K562 (cell line): ENCODE results near the gene AQP4. TPM values are rescaled to one million over a fixed set of nuclear protein-coding genes. Genes with fewer than 3 reads are reported as not detected.

Source experiments
- ATAC-seq: fragments of 200-7000 bp; cut with Tn5 transposase; 3 replicates; pipeline ENCODE4 v1.9.1; 2020; ENCODE audit warnings: moderate library complexity
- BruUV-seq: library from RNA; stranded (reverse); fragments of 400-500 nt; replicated peaks from 2 replicates; lab custom pipeline; 2021; lab: Mats Ljungman, UMichigan
- CTCF ChIA-PET: fragments of 300-600 bp; formaldehyde crosslinking; extraction: SDS; loops from one replicate; lab custom pipeline; 2021; ENCODE audit warnings: low intra/inter-chr PET ratio; lab: Yijun Ruan, JAX
- POLR2A ChIA-PET: fragments of 300-600, 350-650 bp; sonication (Branson Sonifier 250); formaldehyde crosslinking; extraction: SDS; loops from one replicate; lab custom pipeline; 2021; ENCODE audit warnings: antibody characterized with exemption, inconsistent platforms; lab: Yijun Ruan, JAX
- DNase-seq, 4 experiments: peaks; one replicate each; pipeline versions ENCODE4 v3.0.0 to v3.0.0-alpha.2; 2011 to 2018; ENCODE audit warnings: low spot score in 3 of 4, mixed read lengths in 3 of 4; ENCODE audit errors: extremely low read depth in 1 of 4
- FAIRE-seq: peaks from 2 replicates; lab custom pipeline; 2011; peaks lifted over from hg19 to GRCh38; lab: Jason Lieb, UNC
- H2AFZ ChIP-seq: 2 replicates; pipeline ENCODE4 v1.6.0; 2011; ENCODE audit warnings: low read depth, low read length, control low read depth, inconsistent platforms
- H3K27ac ChIP-seq: fragments of 200-600 bp; 3 replicates; pipeline ENCODE4 v1.8.0; 2011; ENCODE audit warnings: low read depth, mild to moderate bottlenecking, control low read depth, inconsistent platforms, low read length, moderate library complexity, mixed read lengths; ENCODE audit errors: extremely low read depth
- H3K27me3 ChIP-seq, 2 experiments: fragments of 300-600 bp in 1 of 2; 2 replicates in 1 of 2; 3 replicates in 1 of 2; pipeline versions ENCODE4 v1.6.0 to v1.8.0; 2011; ENCODE audit warnings: inconsistent platforms in 2 of 2, low read length in 2 of 2, mild to moderate bottlenecking in 1 of 2, mixed read lengths in 1 of 2, moderate library complexity in 1 of 2; ENCODE audit not compliant: control insufficient read depth in 2 of 2, insufficient read depth in 2 of 2
- H3K36me3 ChIP-seq: fragments of 300-600 bp; 3 replicates; pipeline ENCODE4 v1.8.0; 2011; ENCODE audit warnings: mild to moderate bottlenecking, low read length, inconsistent platforms; ENCODE audit not compliant: control insufficient read depth, insufficient read depth
- H3K4me1 ChIP-seq, 2 experiments: fragments of 200-600 bp in 1 of 2; replicated peaks in 1 of 2; 2 replicates in 1 of 2; 3 replicates in 1 of 2; pipeline versions ENCODE4 v1.5.1 to v1.8.0; 2011; ENCODE audit warnings: inconsistent platforms in 2 of 2, low read length in 2 of 2, mild to moderate bottlenecking in 1 of 2, mixed read lengths in 1 of 2, moderate library complexity in 1 of 2; ENCODE audit not compliant: control insufficient read depth in 2 of 2, insufficient read depth in 2 of 2
- H3K4me2 ChIP-seq: 2 replicates; pipeline ENCODE4 v1.6.1; 2011; ENCODE audit warnings: low read length, control low read depth, inconsistent platforms, mixed read lengths; ENCODE audit not compliant: insufficient read depth
- H3K4me3 ChIP-seq: fragments of 200-600 bp; sonication (generic), shearing (Covaris generic); 2 replicates; pipeline ENCODE4 v1.5.1; 2016; ENCODE audit warnings: control low read depth, inconsistent platforms
- H3K79me2 ChIP-seq: fragments of 200-600 bp; 3 replicates; pipeline ENCODE4 v1.8.0; 2011; ENCODE audit warnings: low read length, inconsistent platforms; ENCODE audit not compliant: control insufficient read depth, insufficient read depth
- H3K9ac ChIP-seq, 2 experiments: 2 replicates each; pipeline versions ENCODE4 v1.6.0 to v1.6.1; 2011; ENCODE audit warnings: low read depth in 2 of 2, low read length in 2 of 2, control low read depth in 1 of 2, inconsistent platforms in 1 of 2, mild to moderate bottlenecking in 1 of 2, mixed read lengths in 1 of 2; ENCODE audit not compliant: insufficient read depth in 1 of 2
- H3K9me1 ChIP-seq: one replicate; pipeline ENCODE4 v1.6.0; 2011; ENCODE audit warnings: inconsistent platforms, mild to moderate bottlenecking, low read length, moderate library complexity; ENCODE audit not compliant: control insufficient read depth, insufficient read depth
- H3K9me3 ChIP-seq: replicated peaks from 2 replicates; pipeline ENCODE4 v1.5.1; 2011; ENCODE audit warnings: low read depth, low read length, inconsistent platforms; ENCODE audit not compliant: control insufficient read depth, insufficient read depth
- H4K20me1 ChIP-seq: replicated peaks from 2 replicates; pipeline ENCODE4 v1.6.1; 2011; ENCODE audit warnings: low read length, inconsistent platforms, mixed read lengths; ENCODE audit not compliant: control insufficient read depth, insufficient read depth
- CBFA2T2 ChIP-seq: fragments of 450-650 bp; conservative IDR thresholded peaks from 2 replicates; pipeline ENCODE4 v1.6.1; 2017; ENCODE audit warnings: mild to moderate bottlenecking
- CBX5 ChIP-seq: IDR thresholded peaks from 2 replicates; pipeline ENCODE4 v1.6.1; 2014; ENCODE audit warnings: low read depth, borderline replicate concordance
- HMGN3 ChIP-seq: IDR thresholded peaks from 2 replicates; pipeline ENCODE4 v1.6.1; 2011; ENCODE audit warnings: borderline replicate concordance, low read depth, mild to moderate bottlenecking, mixed read lengths, low read length; ENCODE audit not compliant: insufficient read length; ENCODE audit errors: extremely low read depth
- NR2C1 ChIP-seq, 2 experiments: fragments of 450-650 bp; IDR thresholded peaks; 2 replicates each; pipeline ENCODE4 v1.6.1; 2017; ENCODE audit warnings: mild to moderate bottlenecking in 2 of 2, antibody characterized with exemption in 1 of 2, inconsistent platforms in 1 of 2, missing compliant biosample characterization in 1 of 2, missing genetic modification characterization in 1 of 2
- PHF20 ChIP-seq: fragments of 450-650 bp; IDR thresholded peaks from 2 replicates; pipeline ENCODE4 v1.6.1; 2018; ENCODE audit not compliant: partially characterized antibody
- PPARD ChIP-seq: fragments of 250-450 bp; sonication (Bioruptor Pico); IDR thresholded peaks from 2 replicates; pipeline ENCODE4 v1.8.0; 2022; ENCODE audit warnings: inconsistent platforms, mild to moderate bottlenecking, moderate library complexity
- RBBP5 ChIP-seq: fragments of 200-600 bp; sonication (generic); IDR thresholded peaks from 2 replicates; pipeline ENCODE4 v1.6.1; 2012; ENCODE audit warnings: borderline replicate concordance, mild to moderate bottlenecking, low read length, control low read depth, inconsistent platforms; ENCODE audit not compliant: insufficient read depth, poor library complexity, severe bottlenecking
- ZFP1 ChIP-seq: fragments of 450-650 bp; formaldehyde crosslinking; IDR thresholded peaks from 2 replicates; pipeline ENCODE4 v1.4.0; 2020; ENCODE audit warnings: mild to moderate bottlenecking, mixed read lengths
- WGBS: fragments of 100-300 bp; shearing (Covaris generic); methylation state at CpG from one replicate; pipeline ENCODE4 v1.1.6; 2016; ENCODE audit warnings: low coverage, mixed read lengths; ENCODE audit not compliant: insufficient coverage; ENCODE audit errors: missing lambda C conversion rate; 5-methylcytosine and 5-hydroxymethylcytosine counted together
- in situ Hi-C: fragments of 300-500 bp; cut with MboI; formaldehyde crosslinking; loops from 4 replicates; pipeline ENCODE4 v1.15.0; 2018; ENCODE audit warnings: inconsistent platforms, mixed read lengths
- intact Hi-C: fragments of 100-400 bp; cut with micrococcal nuclease; formaldehyde crosslinking; loops from 2 replicates; pipeline ENCODE4 v1.14.2; 2022
- polyA plus RNA-seq, 8 experiments: library from polyadenylated mRNA; depleted of rRNA in 4 of 8; stranded (reverse) in 5 of 8; unstranded in 3 of 8; fragments of >200 nt; fragmentation: Nextera tagmentation in 2 of 8; fragmentation: Illumina TruSeq in 1 of 8; extraction: Ambion mirVana in 2 of 8; extraction: Trizol in 1 of 8; gene quantifications; 2 replicates each; pipeline versions ENCODE4 v1.2.1 to v1.2.3, GENCODE V29; 2011 to 2014; ENCODE audit warnings: inconsistent platforms in 1 of 8, missing spikeins in 1 of 8
- total RNA-seq, 7 experiments: library from RNA; depleted of rRNA in 6 of 7; stranded (reverse); fragments of >200 nt in 6 of 7; fragmentation: Illumina TruSeq in 2 of 7; extraction: Trizol in 2 of 7; gene quantifications; 2 replicates each; pipeline versions ENCODE4 v1.2.1 to v1.2.3, GENCODE V29; 2011 to 2021; ENCODE audit warnings: low replicate concordance in 1 of 7
- TF ChIP-seq, protein P1 (sequence below): fragments of 250-450 bp; sonication (Bioruptor Pico); IDR thresholded peaks from 2 replicates; pipeline ENCODE4 v1.5.0; 2021
- TF ChIP-seq, protein P2 (sequence below): fragments of 250-450 bp; sonication (Bioruptor Pico); IDR thresholded peaks from 2 replicates; pipeline ENCODE4 v1.5.1; 2021; ENCODE audit warnings: mild to moderate bottlenecking
- TF ChIP-seq, protein P3 (sequence below): sonication (generic); formaldehyde crosslinking; IDR thresholded peaks from 2 replicates; pipeline ENCODE4 v1.8.1; 2023; ENCODE audit warnings: mild to moderate bottlenecking, missing genetic modification reagents

Gene AQP4
- total and polyA plus RNA-seq, 9 of the 15 experiments (the other 6 are each of a cell fraction or from before 2014, with no cell fraction given) = 0.31 TPM; not detected in 8

DNA sequence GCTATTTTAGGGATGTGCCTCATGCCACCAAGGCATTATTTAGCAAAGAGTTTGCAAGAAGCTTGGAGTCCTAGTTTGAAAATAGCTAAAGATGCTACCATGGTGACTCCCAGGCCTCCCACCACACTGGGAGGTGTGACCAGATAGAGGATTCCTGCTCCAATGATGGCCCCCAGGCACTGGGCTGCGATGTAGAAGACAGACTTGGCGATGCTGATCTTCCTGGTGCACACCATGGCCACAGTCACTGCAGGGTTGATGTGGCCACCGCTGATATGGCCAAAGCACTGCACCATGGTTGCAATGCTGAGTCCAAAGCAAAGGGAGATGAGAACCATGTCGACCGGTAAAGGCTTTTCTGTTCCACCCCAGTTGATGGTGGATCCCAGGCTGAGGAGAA is 3.4 kb downstream of the AQP4 start:
- Histone ChIP-seq H3K27ac (no peak overlapping the region), H3K36me3 (no peaks in the 10 kb centered on the region), H2AFZ (no peak overlapping the region), H3K79me2 (no peaks in the 10 kb centered on the region), H3K4me1 (no peaks in the 10 kb centered on the region), H3K9me3 (no peaks in the 10 kb centered on the region), H3K9me1 (no peaks in the 10 kb centered on the region), H3K9ac (no peak overlapping the region), H4K20me1 (no peaks in the 10 kb centered on the region), H3K27me3 (no peaks in the 10 kb centered on the region), H3K4me2 (no peak overlapping the region), H3K4me3 (no peak overlapping the region)
- ChIA-PET CTCF (no interaction called here), POLR2A (no interaction called here)
- DNase-seq (no peak), FAIRE-seq (no peak), ATAC-seq (no peak)
- WGBS = under 1% methylated on average over 5 of the region's 5 CpGs
- TF ChIP-seq NR2C1 (IDR thresholded peaks at IDR 0.05) = no peak
- no peak for TF ChIP-seq NR2C1 (tag; IDR thresholded peaks at IDR 0.05)
- TF ChIP-seq RBBP5 = no peak
- TF ChIP-seq PHF20 = no peak
- TF ChIP-seq, protein P1, sequence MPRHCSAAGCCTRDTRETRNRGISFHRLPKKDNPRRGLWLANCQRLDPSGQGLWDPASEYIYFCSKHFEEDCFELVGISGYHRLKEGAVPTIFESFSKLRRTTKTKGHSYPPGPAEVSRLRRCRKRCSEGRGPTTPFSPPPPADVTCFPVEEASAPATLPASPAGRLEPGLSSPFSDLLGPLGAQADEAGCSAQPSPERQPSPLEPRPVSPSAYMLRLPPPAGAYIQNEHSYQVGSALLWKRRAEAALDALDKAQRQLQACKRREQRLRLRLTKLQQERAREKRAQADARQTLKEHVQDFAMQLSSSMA (CRISPR knock-in tag) = no peak
- TF ChIP-seq PPARD (CRISPR knock-in tag) = no peak
- TF ChIP-seq, protein P2, sequence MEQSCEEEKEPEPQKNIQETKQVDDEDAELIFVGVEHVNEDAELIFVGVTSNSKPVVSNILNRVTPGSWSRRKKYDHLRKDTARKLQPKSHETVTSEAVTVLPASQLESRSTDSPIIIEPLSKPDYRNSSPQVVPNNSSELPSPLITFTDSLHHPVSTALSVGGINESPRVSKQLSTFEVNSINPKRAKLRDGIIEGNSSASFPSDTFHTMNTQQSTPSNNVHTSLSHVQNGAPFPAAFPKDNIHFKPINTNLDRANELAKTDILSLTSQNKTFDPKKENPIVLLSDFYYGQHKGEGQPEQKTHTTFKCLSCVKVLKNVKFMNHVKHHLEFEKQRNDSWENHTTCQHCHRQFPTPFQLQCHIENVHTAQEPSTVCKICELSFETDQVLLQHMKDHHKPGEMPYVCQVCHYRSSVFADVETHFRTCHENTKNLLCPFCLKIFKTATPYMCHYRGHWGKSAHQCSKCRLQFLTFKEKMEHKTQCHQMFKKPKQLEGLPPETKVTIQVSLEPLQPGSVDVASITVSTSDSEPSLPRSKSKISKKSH (CRISPR knock-in tag) = no peak
- TF ChIP-seq ZFP1 (CRISPR knock-in tag) = no peak
- TF ChIP-seq, protein P3, sequence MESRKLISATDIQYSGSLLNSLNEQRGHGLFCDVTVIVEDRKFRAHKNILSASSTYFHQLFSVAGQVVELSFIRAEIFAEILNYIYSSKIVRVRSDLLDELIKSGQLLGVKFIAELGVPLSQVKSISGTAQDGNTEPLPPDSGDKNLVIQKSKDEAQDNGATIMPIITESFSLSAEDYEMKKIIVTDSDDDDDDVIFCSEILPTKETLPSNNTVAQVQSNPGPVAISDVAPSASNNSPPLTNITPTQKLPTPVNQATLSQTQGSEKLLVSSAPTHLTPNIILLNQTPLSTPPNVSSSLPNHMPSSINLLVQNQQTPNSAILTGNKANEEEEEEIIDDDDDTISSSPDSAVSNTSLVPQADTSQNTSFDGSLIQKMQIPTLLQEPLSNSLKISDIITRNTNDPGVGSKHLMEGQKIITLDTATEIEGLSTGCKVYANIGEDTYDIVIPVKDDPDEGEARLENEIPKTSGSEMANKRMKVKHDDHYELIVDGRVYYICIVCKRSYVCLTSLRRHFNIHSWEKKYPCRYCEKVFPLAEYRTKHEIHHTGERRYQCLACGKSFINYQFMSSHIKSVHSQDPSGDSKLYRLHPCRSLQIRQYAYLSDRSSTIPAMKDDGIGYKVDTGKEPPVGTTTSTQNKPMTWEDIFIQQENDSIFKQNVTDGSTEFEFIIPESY = no peak
- TF ChIP-seq CBX5 = no peak
- no peak for TF ChIP-seq CBFA2T2
- no peak for TF ChIP-seq HMGN3
- intact Hi-C loops = no loop called here
- BruUV-seq = no TSS peak
- in situ Hi-C loops = no loop called here
